Fibroblast of pulmonary artery (primary cell): Measurements from ENCODE around the gene ARID4B.
"Not testable (repeated sequence)": the region's sequence is repeated elsewhere in the genome, so short reads cannot be mapped to it uniquely, and the experiment has no call there.

ENCODE experiments used
- DNase-seq: peaks from one replicate; pipeline ENCODE4 v3.0.0-alpha.2; 2010; ENCODE audit warnings: low read depth
- H3K4me3 ChIP-seq: replicated peaks from 2 replicates; pipeline ENCODE4 v1.5.1; 2011; ENCODE audit warnings: low read depth, mild to moderate bottlenecking, control low read depth, low read length, moderate library complexity
- TF ChIP-seq, protein P1 (sequence below): IDR thresholded peaks from 2 replicates; pipeline ENCODE4 v1.5.1; 2011; ENCODE audit warnings: mild to moderate bottlenecking, control low read depth, low read length, inconsistent platforms; ENCODE audit errors: missing control alignments

The ARID4B gene

DNA sequence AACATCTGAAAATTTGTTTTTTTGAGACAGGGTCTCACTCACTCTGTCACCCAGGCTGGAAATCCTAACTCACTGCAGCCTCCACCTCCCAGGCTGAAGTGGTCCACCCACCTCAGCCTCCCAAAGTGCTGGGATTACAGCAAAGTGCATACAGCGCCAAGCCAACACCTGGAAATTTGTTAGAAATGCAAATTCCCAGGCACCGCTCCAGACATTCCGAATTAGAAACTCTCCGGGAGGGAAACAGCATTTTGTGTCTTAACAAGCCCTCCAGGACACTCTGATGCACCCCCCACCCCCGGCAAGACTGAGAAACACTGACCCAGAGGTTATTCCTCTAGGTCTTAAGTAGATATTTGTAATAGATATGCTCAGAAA is 49.1 kb downstream of the ARID4B start:
- DNase-seq = no peak
- H3K4me3 ChIP-seq = no peak overlapping the region
- TF ChIP-seq, protein P1, sequence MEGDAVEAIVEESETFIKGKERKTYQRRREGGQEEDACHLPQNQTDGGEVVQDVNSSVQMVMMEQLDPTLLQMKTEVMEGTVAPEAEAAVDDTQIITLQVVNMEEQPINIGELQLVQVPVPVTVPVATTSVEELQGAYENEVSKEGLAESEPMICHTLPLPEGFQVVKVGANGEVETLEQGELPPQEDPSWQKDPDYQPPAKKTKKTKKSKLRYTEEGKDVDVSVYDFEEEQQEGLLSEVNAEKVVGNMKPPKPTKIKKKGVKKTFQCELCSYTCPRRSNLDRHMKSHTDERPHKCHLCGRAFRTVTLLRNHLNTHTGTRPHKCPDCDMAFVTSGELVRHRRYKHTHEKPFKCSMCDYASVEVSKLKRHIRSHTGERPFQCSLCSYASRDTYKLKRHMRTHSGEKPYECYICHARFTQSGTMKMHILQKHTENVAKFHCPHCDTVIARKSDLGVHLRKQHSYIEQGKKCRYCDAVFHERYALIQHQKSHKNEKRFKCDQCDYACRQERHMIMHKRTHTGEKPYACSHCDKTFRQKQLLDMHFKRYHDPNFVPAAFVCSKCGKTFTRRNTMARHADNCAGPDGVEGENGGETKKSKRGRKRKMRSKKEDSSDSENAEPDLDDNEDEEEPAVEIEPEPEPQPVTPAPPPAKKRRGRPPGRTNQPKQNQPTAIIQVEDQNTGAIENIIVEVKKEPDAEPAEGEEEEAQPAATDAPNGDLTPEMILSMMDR = no peak

DNA sequence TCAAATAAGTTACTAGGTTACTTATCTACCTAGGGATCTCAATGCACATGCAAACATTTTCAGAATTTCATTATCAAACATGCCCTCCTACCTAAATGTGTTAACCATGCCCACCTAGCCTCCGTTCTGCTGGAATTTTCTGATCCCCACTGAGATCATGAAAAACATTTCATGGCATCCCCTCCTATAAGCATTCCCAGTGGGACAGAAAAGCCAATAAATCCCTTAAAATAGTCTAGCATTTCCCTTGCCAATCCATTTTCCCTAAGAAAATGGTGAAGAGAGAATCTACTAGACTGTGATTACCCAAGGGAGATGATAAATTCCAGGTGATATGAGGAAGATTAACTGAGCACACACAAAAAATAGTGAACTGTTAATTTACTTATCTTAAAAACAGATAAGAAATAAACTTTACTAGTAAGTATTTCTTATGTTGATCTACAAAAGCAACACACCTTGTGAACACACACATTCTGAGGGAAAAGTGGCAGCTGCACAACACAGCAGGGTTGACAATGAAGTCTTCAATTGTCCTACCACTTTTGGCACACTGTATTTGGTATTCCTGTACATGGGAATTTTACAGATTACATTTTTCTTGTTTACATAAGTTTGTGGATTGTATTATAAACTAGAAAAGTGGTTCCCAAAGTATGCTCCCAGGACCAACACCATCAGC is 49.6 kb downstream of the ARID4B start:
- DNase-seq = no peak
- no peak overlapping the region for H3K4me3 ChIP-seq
- TF ChIP-seq, protein P1 = no peak

DNA sequence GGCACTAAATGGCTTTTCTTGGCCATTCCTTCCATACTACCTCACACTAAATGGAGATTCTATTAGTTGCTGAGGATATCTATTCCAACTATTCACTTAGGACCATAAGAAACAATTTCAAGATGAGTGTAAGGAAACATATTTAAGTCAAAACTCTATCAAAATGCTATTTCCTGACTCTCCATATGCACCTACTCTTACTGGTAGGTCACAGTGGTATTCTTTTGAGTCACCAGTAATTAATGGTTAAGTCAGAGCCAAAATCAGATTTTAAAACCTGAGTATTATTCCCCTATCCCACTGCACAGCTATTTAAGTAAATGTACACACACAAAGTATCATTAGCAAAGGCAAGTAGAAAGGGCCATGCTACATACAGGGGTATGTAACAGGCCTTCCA is 50.3 kb downstream of the ARID4B start:
- no peak overlapping the region for H3K4me3 ChIP-seq
- DNase-seq = no peak
- TF ChIP-seq, protein P1 = no peak

DNA sequence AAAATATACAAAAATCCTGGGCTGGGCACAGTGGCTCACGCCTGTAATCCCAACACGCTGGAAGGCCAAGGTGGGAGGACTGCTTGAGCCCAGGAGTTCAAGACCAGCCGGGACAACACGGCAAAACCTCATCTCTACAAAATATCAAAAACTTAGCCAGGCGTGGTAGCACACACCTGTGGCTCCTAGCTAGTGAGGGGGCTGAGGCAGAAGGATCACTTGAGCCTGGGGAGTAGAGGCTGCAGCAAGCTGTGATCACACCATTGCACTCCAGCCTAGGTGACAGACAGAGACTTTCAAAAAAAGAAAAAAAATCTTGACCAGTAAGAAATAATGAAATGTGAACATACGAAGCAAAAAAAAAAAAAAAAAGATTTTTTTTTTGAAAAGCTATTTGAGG is 52.1 kb downstream of the ARID4B start:
- no peak for DNase-seq
- H3K4me3 ChIP-seq = no peak overlapping the region
- TF ChIP-seq, protein P1 = no peak

DNA sequence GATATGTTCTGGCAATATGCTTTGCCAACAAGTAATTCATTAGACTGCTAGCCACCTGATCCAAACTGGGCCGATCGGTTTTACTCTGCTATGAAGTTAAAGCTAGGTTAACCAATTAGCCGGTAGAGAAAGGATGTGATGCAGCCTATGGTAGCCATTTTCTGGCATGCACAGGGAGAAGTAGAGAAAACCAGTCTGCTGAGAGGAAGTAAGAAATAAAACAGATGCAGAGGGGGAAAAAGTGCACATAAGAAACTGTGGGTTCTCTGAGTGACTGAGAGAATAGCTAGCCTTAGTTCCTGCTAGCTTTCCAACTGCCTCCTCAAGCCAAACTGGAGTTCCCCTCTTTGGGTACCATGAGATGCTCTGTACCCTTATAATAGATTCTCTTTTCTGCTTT is 52.8 kb downstream of the ARID4B start:
- TF ChIP-seq, protein P1 = no peak
- no peak for DNase-seq
- H3K4me3 ChIP-seq = no peak overlapping the region

DNA sequence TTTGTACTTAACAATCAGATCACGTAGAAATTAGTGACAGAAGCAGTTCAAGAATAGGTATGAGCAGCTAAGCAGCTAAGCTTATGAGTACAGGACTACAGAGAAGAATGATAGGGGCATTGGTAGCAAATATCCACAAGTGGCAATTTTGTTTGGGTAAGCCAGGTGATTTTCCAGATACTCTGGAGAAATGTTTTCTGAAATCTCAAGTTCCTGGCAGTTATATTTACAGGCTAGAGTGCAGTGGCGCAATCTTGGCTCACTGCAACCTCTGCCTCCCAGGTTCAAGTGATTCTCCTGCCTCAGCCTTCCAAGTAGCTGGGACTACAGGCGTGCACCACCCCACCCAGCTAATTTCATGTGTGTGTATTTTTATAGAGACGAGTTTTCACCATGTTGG is 55.1 kb downstream of the ARID4B start:
- TF ChIP-seq, protein P1 = no peak
- DNase-seq = no peak
- no peak overlapping the region for H3K4me3 ChIP-seq

DNA sequence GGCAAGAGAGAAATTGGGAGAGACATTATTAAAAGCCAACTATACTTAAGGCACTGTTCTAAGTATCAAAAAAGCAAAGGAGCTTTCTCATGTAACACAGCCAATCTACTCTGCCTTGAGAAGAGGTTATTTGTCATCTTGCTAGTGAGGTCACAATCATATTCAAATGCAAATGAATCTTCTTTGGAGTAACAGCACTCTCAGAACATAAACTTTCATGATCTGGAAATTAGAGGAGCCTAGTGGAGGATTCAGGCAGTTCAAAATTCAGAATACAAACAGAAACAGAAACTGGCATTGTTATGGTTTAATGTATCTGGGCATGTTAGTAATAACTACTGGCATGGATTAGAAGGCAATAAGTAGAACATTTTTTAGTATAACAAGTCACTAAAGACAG is 57.4 kb downstream of the ARID4B start:
- no peak overlapping the region for H3K4me3 ChIP-seq
- DNase-seq = no peak
- TF ChIP-seq, protein P1 = no peak

DNA sequence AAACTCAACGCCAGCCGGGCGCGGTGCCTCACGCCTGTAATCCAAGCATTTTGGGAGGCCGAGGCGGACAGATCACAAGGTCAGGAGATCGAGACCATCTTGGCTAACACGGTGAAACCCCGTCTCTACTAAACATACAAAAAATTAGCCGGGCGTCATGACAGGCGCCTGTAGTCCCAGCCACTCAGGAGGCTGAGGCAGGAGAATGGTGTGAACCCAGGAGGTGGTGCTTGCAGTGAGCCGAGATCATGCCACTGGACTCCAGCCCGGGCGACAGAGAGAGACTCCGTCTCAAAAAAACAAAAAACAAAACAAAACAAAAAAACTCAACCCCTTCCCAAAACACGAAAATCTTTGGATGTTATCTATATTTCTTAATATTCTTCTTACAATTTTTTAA is 58.0 kb downstream of the ARID4B start:
- not testable (repeated sequence) for DNase-seq, H3K4me3 ChIP-seq
